IPS-18a (cell line): Measurements from ENCODE around the gene RPGRIP1.

Experiments
- H3K27ac ChIP-seq: one replicate; pipeline ENCODE4 v1.5.1; 2013; ENCODE audit warnings: low read length
- H3K27me3 ChIP-seq: one replicate; pipeline ENCODE4 v1.6.1; 2013; ENCODE audit warnings: mild to moderate bottlenecking, low read length; ENCODE audit not compliant: control insufficient read depth, insufficient read depth
- H3K36me3 ChIP-seq: one replicate; pipeline ENCODE4 v1.6.1; 2013; ENCODE audit warnings: low read depth, low read length; ENCODE audit not compliant: control insufficient read depth
- H3K4me1 ChIP-seq: one replicate; pipeline ENCODE4 v1.6.1; 2013; ENCODE audit warnings: low read depth, low read length; ENCODE audit not compliant: control insufficient read depth
- H3K4me3 ChIP-seq: one replicate; pipeline ENCODE4 v1.5.1; 2013; ENCODE audit warnings: low read length
- H3K9ac ChIP-seq: one replicate; pipeline ENCODE4 v1.6.1; 2013; ENCODE audit warnings: mild to moderate bottlenecking, low read length, moderate library complexity
- H3K9me3 ChIP-seq: one replicate; pipeline ENCODE4 v1.6.1; 2013; ENCODE audit warnings: low read depth, low read length; ENCODE audit not compliant: control insufficient read depth

The RPGRIP1 gene

DNA sequence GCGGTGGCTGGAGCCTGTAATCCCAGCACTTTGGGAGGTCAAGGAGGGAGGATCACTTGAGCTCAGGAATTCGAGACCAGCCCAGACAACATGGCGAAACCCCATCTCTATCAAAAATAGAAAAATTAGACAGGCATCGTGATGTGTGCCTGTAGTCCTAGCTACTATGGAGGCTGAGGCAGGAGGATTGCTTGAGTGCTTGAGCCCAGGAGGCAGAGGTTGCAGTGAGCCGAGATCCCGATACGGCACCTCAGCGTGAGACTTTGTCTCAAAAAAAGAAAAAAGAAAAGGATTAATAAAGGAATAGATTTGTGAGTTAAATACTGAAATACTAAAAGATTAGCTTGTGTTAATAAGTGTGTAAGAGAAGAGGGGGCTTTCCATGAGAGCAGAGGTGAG is 29.4 kb downstream of the RPGRIP1 start:
- peak overlapping the region; percentile 99 for H3K27ac ChIP-seq
- no peaks in the 10 kb centered on the region for H3K36me3 ChIP-seq
- H3K27me3 ChIP-seq = no peaks in the 10 kb centered on the region
- peaks cover 21% of the 10 kb centered on the region for H3K4me1 ChIP-seq
- H3K9ac ChIP-seq = peak overlapping the region; percentile 89
- H3K4me3 ChIP-seq = peak overlapping the region; percentile 44
- no peaks in the 10 kb centered on the region for H3K9me3 ChIP-seq

GRCh38 chr14:21309956-21310355 is 30.1 kb downstream of the RPGRIP1 start:
- peaks cover 21% of the 10 kb centered on the region for H3K4me1 ChIP-seq
- H3K9me3 ChIP-seq = no peaks in the 10 kb centered on the region
- H3K27me3 ChIP-seq = no peaks in the 10 kb centered on the region
- H3K36me3 ChIP-seq = no peaks in the 10 kb centered on the region
- no peak overlapping the region for H3K9ac ChIP-seq
- H3K27ac ChIP-seq = no peak overlapping the region
- H3K4me3 ChIP-seq = no peak overlapping the region

DNA sequence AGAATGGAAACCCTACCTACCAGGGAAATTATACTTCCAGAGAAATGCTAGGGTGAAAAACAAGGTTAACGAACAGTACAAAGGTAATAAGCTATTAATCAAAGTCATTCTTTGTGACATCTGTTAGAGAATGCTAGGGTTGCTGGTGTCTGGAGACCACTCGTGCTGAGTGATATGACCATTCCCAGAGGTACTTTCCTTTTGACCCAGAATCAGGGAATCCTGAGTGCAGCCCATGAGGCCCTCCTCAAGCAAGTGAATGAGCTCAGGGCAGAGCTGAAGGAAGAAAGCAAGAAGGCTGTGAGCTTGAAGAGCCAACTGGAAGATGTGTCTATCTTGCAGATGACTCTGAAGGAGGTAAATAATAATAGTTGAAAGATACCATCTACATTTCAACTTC is 31.7 kb downstream of the RPGRIP1 start:
- H3K27ac ChIP-seq = no peak overlapping the region
- no peaks in the 10 kb centered on the region for H3K27me3 ChIP-seq
- no peak overlapping the region for H3K9ac ChIP-seq
- H3K9me3 ChIP-seq = no peaks in the 10 kb centered on the region
- peaks cover 21% of the 10 kb centered on the region for H3K4me1 ChIP-seq
- H3K4me3 ChIP-seq = no peak overlapping the region
- H3K36me3 ChIP-seq = no peaks in the 10 kb centered on the region

DNA sequence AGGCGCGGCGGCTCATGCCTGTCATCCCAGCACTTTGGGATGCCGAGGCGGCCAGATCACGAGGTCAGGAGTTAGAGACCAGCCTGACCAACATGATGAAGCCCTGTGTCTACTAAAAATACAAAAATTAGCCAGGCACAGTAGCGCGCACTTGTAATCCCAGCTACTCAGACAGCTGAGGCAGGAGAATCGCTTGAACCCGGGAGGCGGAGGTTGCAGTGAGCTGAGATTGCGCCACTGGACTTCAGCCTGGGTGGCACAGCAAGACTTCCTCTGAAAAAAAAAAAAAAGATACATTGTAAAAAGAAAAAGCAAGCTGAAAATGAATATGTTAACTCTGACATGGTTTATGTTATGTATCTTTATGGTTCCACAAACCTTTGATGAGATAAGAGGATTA is 33.6 kb downstream of the RPGRIP1 start:
- Histone ChIP-seq H3K4me3 (no peak overlapping the region), H3K9me3 (no peaks in the 10 kb centered on the region), H3K27ac (no peak overlapping the region), H3K9ac (no peak overlapping the region), H3K4me1 (peaks cover 7% of the 10 kb centered on the region), H3K27me3 (no peaks in the 10 kb centered on the region), H3K36me3 (no peaks in the 10 kb centered on the region)

DNA sequence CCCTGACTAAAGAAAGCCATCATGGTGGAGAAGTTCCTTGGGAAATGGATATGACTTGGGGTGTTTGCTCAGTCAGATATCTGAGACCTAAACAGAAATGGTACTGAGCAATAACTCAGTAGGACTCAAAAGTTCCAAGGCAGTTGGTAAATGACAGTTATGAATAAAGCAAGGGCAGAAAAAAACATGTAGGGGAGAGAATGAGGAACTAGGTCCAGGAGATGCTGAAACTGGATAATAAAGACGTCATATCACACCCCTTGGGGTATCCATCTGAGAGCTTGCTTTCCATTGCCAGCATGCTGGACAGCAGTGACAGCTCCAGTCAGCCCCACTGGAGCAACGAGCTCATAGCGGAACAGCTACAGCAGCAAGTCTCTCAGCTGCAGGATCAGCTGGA is 37.5 kb downstream of the RPGRIP1 start:
- H3K27ac ChIP-seq = no peak overlapping the region
- H3K4me1 ChIP-seq = peaks cover 4% of the 10 kb centered on the region
- H3K4me3 ChIP-seq = no peak overlapping the region
- H3K27me3 ChIP-seq = no peaks in the 10 kb centered on the region
- no peaks in the 10 kb centered on the region for H3K9me3 ChIP-seq
- H3K9ac ChIP-seq = no peak overlapping the region
- no peaks in the 10 kb centered on the region for H3K36me3 ChIP-seq

DNA sequence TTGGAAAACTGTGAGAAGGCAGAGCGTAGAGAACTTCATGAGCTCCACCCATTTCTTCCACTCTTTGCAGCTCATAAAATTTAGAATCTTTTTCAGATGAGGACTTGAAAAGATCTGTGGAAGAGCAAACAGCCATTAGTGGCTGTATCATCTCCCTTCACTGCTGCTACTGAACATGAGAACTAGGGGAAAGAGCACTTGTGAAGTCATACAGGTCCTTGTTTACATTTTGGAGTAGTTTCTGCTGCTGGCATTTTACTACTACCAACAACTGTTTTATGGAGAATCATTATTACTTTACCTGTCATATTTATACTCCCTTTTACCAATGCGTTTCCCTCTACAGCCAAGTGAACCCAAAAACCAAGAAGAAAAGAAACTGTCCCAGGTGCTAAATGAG is 41.0 kb downstream of the RPGRIP1 start:
- no peaks in the 10 kb centered on the region for H3K27me3 ChIP-seq
- H3K36me3 ChIP-seq = no peaks in the 10 kb centered on the region
- no peak overlapping the region for H3K27ac ChIP-seq
- no peak overlapping the region for H3K9ac ChIP-seq
- no peak overlapping the region for H3K4me3 ChIP-seq
- no peaks in the 10 kb centered on the region for H3K9me3 ChIP-seq
- peaks cover 4% of the 10 kb centered on the region for H3K4me1 ChIP-seq

GRCh38 chr14:21322716-21323115 is 42.8 kb downstream of the RPGRIP1 start:
- H3K4me1 ChIP-seq = peaks cover 4% of the 10 kb centered on the region
- H3K27ac ChIP-seq = no peak overlapping the region
- H3K9me3 ChIP-seq = no peaks in the 10 kb centered on the region
- no peaks in the 10 kb centered on the region for H3K36me3 ChIP-seq
- no peak overlapping the region for H3K4me3 ChIP-seq
- H3K27me3 ChIP-seq = no peaks in the 10 kb centered on the region
- H3K9ac ChIP-seq = no peak overlapping the region

GRCh38 chr14:21326972-21327371 is 47.1 kb downstream of the RPGRIP1 start:
- Histone ChIP-seq H3K4me3 (no peak overlapping the region), H3K27me3 (no peaks in the 10 kb centered on the region), H3K9me3 (no peaks in the 10 kb centered on the region), H3K4me1 (no peaks in the 10 kb centered on the region), H3K27ac (no peak overlapping the region), H3K9ac (no peak overlapping the region), H3K36me3 (no peaks in the 10 kb centered on the region)
